GM18907 (cell line): Measurements from ENCODE around the gene EPHX1.
"Not testable (repeated sequence)": the region's sequence is repeated elsewhere in the genome, so short reads cannot be mapped to it uniquely, and the experiment has no call there.

ENCODE experiments used
- ATAC-seq: cut with Tn5 transposase; IDR thresholded peaks from one replicate; pipeline ENCODE4 v1.9.1; 2021; ENCODE audit warnings: mild to moderate bottlenecking, moderate library complexity; ENCODE audit not compliant: unreplicated experiment

EPHX1 gene

GRCh38 chr1:225815526-225816178 lies 5.7 kb downstream of the EPHX1 start:
- ATAC-seq: no peak

GRCh38 chr1:225816643-225817538 lies 7.0 kb downstream of the EPHX1 start:
- ATAC-seq: no peak

GRCh38 chr1:225817611-225818061 lies 7.7 kb downstream of the EPHX1 start:
- ATAC-seq: no peak

GRCh38 chr1:225818229-225818628 lies 8.3 kb downstream of the EPHX1 start:
- no peak for ATAC-seq

- no peak for ATAC-seq
These were observed 9.6 kb downstream of the EPHX1 start for GRCh38 chr1:225819346-225820192.

- ATAC-seq: no peak
These were observed 10.7 kb downstream of the EPHX1 start for GRCh38 chr1:225820522-225821120.

GRCh38 chr1:225822655-225823403 lies 12.9 kb downstream of the EPHX1 start:
- no peak for ATAC-seq

- no peak for ATAC-seq
These were observed 13.9 kb downstream of the EPHX1 start for GRCh38 chr1:225823811-225824261.

GRCh38 chr1:225824533-225824941 lies 14.6 kb downstream of the EPHX1 start:
- no peak for ATAC-seq

- no peak for ATAC-seq
These were observed 15.2 kb downstream of the EPHX1 start for GRCh38 chr1:225825078-225825477.

- ATAC-seq: no peak
These were observed 15.7 kb downstream of the EPHX1 start for GRCh38 chr1:225825607-225826007.

- no peak for ATAC-seq
These were observed 17.2 kb downstream of the EPHX1 start for GRCh38 chr1:225827076-225827475.

GRCh38 chr1:225828706-225829345 lies 18.9 kb downstream of the EPHX1 start:
- ATAC-seq: no peak

- ATAC-seq: no peak
These were observed 20.9 kb downstream of the EPHX1 start for GRCh38 chr1:225830841-225831240.

GRCh38 chr1:225834417-225835329 lies 24.7 kb downstream of the EPHX1 start:
- no peak for ATAC-seq

- no peak for ATAC-seq
These were observed 25.9 kb downstream of the EPHX1 start for GRCh38 chr1:225835856-225836255.

- ATAC-seq: not testable (repeated sequence)
These were observed 26.4 kb downstream of the EPHX1 start for GRCh38 chr1:225836296-225836695.

GRCh38 chr1:225838793-225839192 lies 28.9 kb downstream of the EPHX1 start:
- ATAC-seq: no peak
